Small intestine (tissue), 7 donors: ENCODE data around the gene SNF8. TPM values are rescaled to one million over a fixed set of nuclear protein-coding genes. Genes with fewer than 3 reads are reported as not detected.

Experiments
- DNase-seq, 2 donors: peaks; one replicate each; pipeline versions ENCODE4 v3.0.0 to v3.0.0-alpha.2; 2013
- FAIRE-seq: peaks from 2 replicates; lab custom pipeline; 2012; peaks lifted over from hg19 to GRCh38; lab: Jason Lieb, UNC
- H3K27ac ChIP-seq, 3 donors: one replicate each; pipeline ENCODE4 v1.5.1; 2013; ENCODE audit warnings: low read length in 2 of 3, mild to moderate bottlenecking in 2 of 3, control low read depth in 1 of 3, inconsistent platforms in 1 of 3, low read depth in 1 of 3, moderate library complexity in 1 of 3
- H3K27me3 ChIP-seq, 3 donors: one replicate each; pipeline ENCODE4 v1.6.1; 2013; ENCODE audit warnings: low read length in 3 of 3, inconsistent platforms in 1 of 3; ENCODE audit not compliant: control insufficient read depth in 3 of 3, insufficient read depth in 3 of 3
- H3K36me3 ChIP-seq, 3 donors: one replicate each; pipeline ENCODE4 v1.6.1; 2013; ENCODE audit warnings: low read length in 3 of 3, inconsistent platforms in 1 of 3, low read depth in 1 of 3, mild to moderate bottlenecking in 1 of 3, moderate library complexity in 1 of 3; ENCODE audit not compliant: control insufficient read depth in 3 of 3, insufficient read depth in 2 of 3
- H3K4me1 ChIP-seq, 3 donors: one replicate each; pipeline ENCODE4 v1.6.1; 2013; ENCODE audit warnings: low read length in 2 of 3, inconsistent platforms in 1 of 3, low read depth in 1 of 3, mild to moderate bottlenecking in 1 of 3, moderate library complexity in 1 of 3; ENCODE audit not compliant: control insufficient read depth in 3 of 3, insufficient read depth in 2 of 3
- H3K4me3 ChIP-seq, 3 donors: one replicate each; pipeline ENCODE4 v1.5.1; 2013; ENCODE audit warnings: low read length in 3 of 3, control low read depth in 1 of 3, inconsistent platforms in 1 of 3, low read depth in 1 of 3, mild to moderate bottlenecking in 1 of 3, moderate library complexity in 1 of 3
- H3K9me3 ChIP-seq, 2 donors: one replicate each; pipeline ENCODE4 v1.6.1; 2013; ENCODE audit warnings: low read depth in 1 of 2, low read length in 1 of 2; ENCODE audit not compliant: control insufficient read depth in 2 of 2, insufficient read depth in 1 of 2
- WGBS, 3 donors: extraction: QIAGEN DNeasy Blood & Tissue Kit; methylation state at CpG; one replicate each; pipeline ENCODE4 v1.1.7; 2013; 5-methylcytosine and 5-hydroxymethylcytosine counted together
- polyA plus RNA-seq, 4 donors: library from polyadenylated mRNA; stranded (reverse) in 3 of 4; unstranded in 1 of 4; fragments of 200-250 nt in 3 of 4; fragments of 120-200 nt in 1 of 4; gene quantifications; one replicate each; pipeline versions ENCODE4 v1.2.1 to v1.2.3, GENCODE V29; 2013
- donor health status: healthy with polysubstance abuse.
- donor health status: control.
- donor health status: control.
- donor health status: Bipolar disorder and iron deficiency.
- donor health status: healthy.

SNF8 gene
- polyA plus RNA-seq, 4 donors = 96.3 to 159 (median 151) TPM

GRCh38 chr17:48985436-48986245 is 41.0 kb upstream of the SNF8 start:
- Histone ChIP-seq H3K9me3 (no peaks in the 10 kb centered on the region), H3K4me3 (no peak overlapping the region), H3K4me1 (no peaks in the 10 kb centered on the region), H3K36me3 (no peaks in the 10 kb centered on the region), H3K27me3 (peaks cover 0 to 14% (median 8%) of the 10 kb centered on the region in 3 donors), H3K27ac (no peak overlapping the region)
- no peak for FAIRE-seq
- no peak for DNase-seq
- WGBS, 3 donors = 73 to 78% (median 77%) methylated on average over 12 to 13 of the region's 13 CpGs

GRCh38 chr17:48981927-48982539 is 37.4 kb upstream of the SNF8 start:
- DNase-seq (no peak), FAIRE-seq (no peak)
- H3K27ac ChIP-seq = no peak overlapping the region
- 74 to 76% (median 75%) methylated on average over 3 of the region's 3 CpGs for WGBS, 3 donors
- H3K36me3 ChIP-seq = no peaks in the 10 kb centered on the region
- H3K9me3 ChIP-seq = no peaks in the 10 kb centered on the region
- no peak overlapping the region for H3K4me3 ChIP-seq
- peaks cover 0 to 6% (median 4%) of the 10 kb centered on the region in 3 donors for H3K27me3 ChIP-seq
- H3K4me1 ChIP-seq = no peaks in the 10 kb centered on the region

- DNase-seq (no peak), FAIRE-seq (no peak)
- 34 to 57% (median 49%) methylated on average over 3 of the region's 3 CpGs for WGBS, 3 donors
- H3K27ac ChIP-seq = no peak overlapping the region
- no peaks in the 10 kb centered on the region for H3K36me3 ChIP-seq
- H3K9me3 ChIP-seq = no peaks in the 10 kb centered on the region
- peaks cover 0 to 15% (median 0%) of the 10 kb centered on the region in 3 donors for H3K4me1 ChIP-seq
- H3K4me3 ChIP-seq = no peak overlapping the region
- H3K27me3 ChIP-seq = peaks cover 2 to 7% (median 2%) of the 10 kb centered on the region in 3 donors
These were observed 29.2 kb upstream of the SNF8 start for GRCh38 chr17:48973806-48974205.

- H3K4me1 ChIP-seq = peaks cover 0 to 15% (median 0%) of the 10 kb centered on the region in 3 donors
- no peak overlapping the region for H3K4me3 ChIP-seq
- H3K27ac ChIP-seq = no peak overlapping the region
- peaks cover 2 to 10% (median 2%) of the 10 kb centered on the region in 3 donors for H3K27me3 ChIP-seq
- FAIRE-seq = no peak
- no peaks in the 10 kb centered on the region for H3K9me3 ChIP-seq
- no peak for DNase-seq
- 79 to 82% (median 81%) methylated on average over 7 of the region's 7 CpGs for WGBS, 3 donors
- H3K36me3 ChIP-seq = no peaks in the 10 kb centered on the region
These were observed 28.1 kb upstream of the SNF8 start for GRCh38 chr17:48972749-48973097.

GRCh38 chr17:48970865-48971687 is 26.4 kb upstream of the SNF8 start:
- DNase-seq (no peak), FAIRE-seq (no peak)
- no peak overlapping the region for H3K27ac ChIP-seq
- peaks cover 2 to 8% (median 2%) of the 10 kb centered on the region in 3 donors for H3K27me3 ChIP-seq
- WGBS, 3 donors = 56 to 77% (median 67%) methylated on average over 12 of the region's 12 CpGs
- H3K4me1 ChIP-seq = peaks cover 0 to 15% (median 0%) of the 10 kb centered on the region in 3 donors
- H3K9me3 ChIP-seq = no peaks in the 10 kb centered on the region
- no peak overlapping the region for H3K4me3 ChIP-seq
- H3K36me3 ChIP-seq = no peaks in the 10 kb centered on the region

- Histone ChIP-seq H3K36me3 (no peaks in the 10 kb centered on the region), H3K9me3 (no peaks in the 10 kb centered on the region), H3K27ac (no peak overlapping the region), H3K4me3 (no peak overlapping the region), H3K27me3 (peaks cover 2 to 8% (median 2%) of the 10 kb centered on the region in 3 donors), H3K4me1 (peaks cover 0 to 15% (median 0%) of the 10 kb centered on the region in 3 donors)
- FAIRE-seq = no peak
- WGBS, 3 donors = 12 to 36% (median 22%) methylated on average over 4 of the region's 4 CpGs
- DNase-seq = peak in 1 of 2 donors; percentile 48
These were observed 25.6 kb upstream of the SNF8 start for GRCh38 chr17:48970224-48970623.

- DNase-seq (no peak), FAIRE-seq (no peak)
- no peak overlapping the region for H3K27ac ChIP-seq
- H3K9me3 ChIP-seq = no peaks in the 10 kb centered on the region
- no peaks in the 10 kb centered on the region for H3K36me3 ChIP-seq
- H3K27me3 ChIP-seq = peaks cover 0 to 21% (median 3%) of the 10 kb centered on the region in 3 donors
- H3K4me1 ChIP-seq = peaks cover 0 to 5% (median 0%) of the 10 kb centered on the region in 3 donors
- WGBS, 3 donors = 26 to 35% (median 28%) methylated on average over 10 of the region's 10 CpGs
- H3K4me3 ChIP-seq = no peak overlapping the region
These were observed 17.0 kb upstream of the SNF8 start for GRCh38 chr17:48961516-48962233.
